Transverse colon (tissue), 4 donors: Measurements from ENCODE around the gene GIPC3. TPM values are rescaled to one million over a fixed set of nuclear protein-coding genes. Genes with fewer than 3 reads are reported as not detected.

ENCODE experiments used
- DNase-seq: peaks from one replicate; pipeline ENCODE4 v3.0.0-alpha.2; 2019
- H3K27ac ChIP-seq, 4 donors: fragments of 200-600 bp; sonication (generic); 2 replicates each; pipeline ENCODE4 v1.5.1; 2016 to 2018; ENCODE audit warnings: inconsistent platforms in 4 of 4
- H3K27me3 ChIP-seq: fragments of 200-600 bp; sonication (generic); 2 replicates; pipeline ENCODE4 v1.5.1; 2017; ENCODE audit warnings: inconsistent platforms
- H3K36me3 ChIP-seq, 4 donors: fragments of 200-600 bp; sonication (generic); 2 replicates each; pipeline ENCODE4 v1.5.1; 2017 to 2019; ENCODE audit warnings: inconsistent platforms in 4 of 4
- H3K4me1 ChIP-seq, 4 donors: fragments of 200-600 bp; sonication (generic); 2 replicates each; pipeline ENCODE4 v1.5.1; 2017 to 2020; ENCODE audit warnings: inconsistent platforms in 4 of 4
- H3K4me3 ChIP-seq, 4 donors: fragments of 200-600 bp; sonication (generic); 1 replicate in 1 of 4; 2 replicates in 3 of 4; pipeline versions ENCODE4 v1.5.1 to v1.6.1; 2017 to 2019; ENCODE audit warnings: inconsistent platforms in 4 of 4
- H3K9me3 ChIP-seq, 2 donors: fragments of 200-600 bp; sonication (generic); 2 replicates each; pipeline ENCODE4 v1.5.1; 2017 to 2019; ENCODE audit warnings: inconsistent platforms in 2 of 2
- EP300 ChIP-seq: sonication (generic); formaldehyde crosslinking; IDR thresholded peaks from one replicate; pipeline ENCODE4 v1.6.1; 2017; ENCODE audit warnings: antibody characterized with exemption, low read depth
- POLR2A ChIP-seq: fragments of 450-650 bp; IDR thresholded peaks from one replicate; pipeline ENCODE4 v1.6.1; 2016; ENCODE audit warnings: antibody characterized with exemption, mild to moderate bottlenecking, moderate library complexity
- POLR2AphosphoS5 ChIP-seq, 3 donors: sonication (generic); formaldehyde crosslinking; IDR thresholded peaks; one replicate each; pipeline ENCODE4 v1.6.1; 2016; ENCODE audit warnings: antibody characterized with exemption in 3 of 3
- WGBS, 2 donors: methylation state at CpG; one replicate each; pipeline ENCODE4 v1.1.5; 2018; ENCODE audit warnings: low coverage in 1 of 2; 5-methylcytosine and 5-hydroxymethylcytosine counted together
- in situ Hi-C, 4 donors: fragments of 200-750 bp; cut with MboI; loops; one replicate each; pipeline versions ENCODE4 v1.15.0 to v1.15.1; 2017; ENCODE audit warnings: low sequenced_read_pairs in 3 of 4, low pct_ligation_motif_present in 1 of 4, low pct_unique_long_range_greater_than_20kb in 1 of 4
- intact Hi-C: fragments of 100-400 bp; cut with DNase I; formaldehyde crosslinking; loops from one replicate; pipeline ENCODE4 v1.15.1; 2023; ENCODE audit warnings: low total_unique reads
- total RNA-seq, 4 donors: library from RNA; depleted of rRNA; stranded (reverse); fragments of >200 nt; gene quantifications; one replicate each; pipeline ENCODE4 v1.1.0, GENCODE V29; 2016
- TF ChIP-seq, protein P1 (sequence below), 5 experiments: fragments of 200-600 bp in 3 of 5; fragments of 450-650 bp in 2 of 5; sonication (generic) in 3 of 5; IDR thresholded peaks; 1 replicate in 2 of 5; 2 replicates in 3 of 5; pipeline ENCODE4 v1.5.1; 2016 to 2017; ENCODE audit warnings: antibody characterized with exemption in 5 of 5, inconsistent platforms in 3 of 5, mild to moderate bottlenecking in 2 of 5, moderate library complexity in 1 of 5

GIPC3 gene
- total RNA-seq, 4 donors from 2014 or later: 0.14 to 0.95 (median 0.60) TPM; not detected in 1

DNA sequence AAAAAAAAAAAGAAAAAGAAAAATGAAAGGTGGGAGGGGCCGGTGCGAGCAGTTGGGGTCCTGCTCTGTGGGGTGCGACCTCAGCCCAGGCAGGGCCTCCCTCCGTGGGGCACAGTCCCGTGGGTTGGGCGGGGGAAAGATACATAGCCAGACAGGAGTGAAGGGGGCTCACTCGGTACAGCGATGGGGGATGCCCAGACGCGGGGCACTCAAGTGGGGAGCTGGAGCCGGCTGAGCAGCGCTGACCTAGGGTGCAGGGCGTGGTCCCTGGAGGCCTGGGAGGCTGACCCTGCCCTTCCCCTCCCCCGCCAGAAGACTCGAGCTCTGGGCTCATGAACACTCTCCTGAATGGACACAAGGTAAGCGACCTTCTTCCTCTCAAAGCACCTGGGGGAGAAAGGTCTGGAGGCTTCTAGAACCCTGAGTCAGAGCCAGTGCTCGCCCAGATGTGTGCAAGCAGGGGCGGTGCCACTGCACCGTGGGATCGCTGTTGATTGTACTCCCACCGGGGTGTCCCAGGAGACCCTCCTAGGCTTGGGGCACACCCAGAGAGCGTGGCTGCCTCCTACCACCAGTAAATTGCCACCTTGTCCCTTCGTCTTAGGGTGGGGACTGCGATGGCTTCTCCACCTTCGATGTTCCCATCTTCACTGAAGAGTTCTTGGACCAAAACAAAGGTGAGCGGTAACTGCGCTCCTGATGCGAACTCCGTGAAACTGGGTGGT, 9.2 kb upstream of the GIPC3 start:
- peaks cover 14 to 63% (median 52%) of the 10 kb centered on the region in 4 donors for H3K4me1 ChIP-seq
- intact Hi-C loops: loop anchor here (1.0 kb wide), 1 partner anchor 34 kb away; no protein-coding TSS in a partner anchor

GRCh38 chr19:3576696-3577443, 8.4 kb upstream of the GIPC3 start:
- Histone ChIP-seq H3K27me3 (no peaks in the 10 kb centered on the region), H3K4me1 (peaks cover 13 to 56% (median 46%) of the 10 kb centered on the region in 4 donors), H3K9me3 (no peaks in the 10 kb centered on the region), H3K36me3 (no peaks in the 10 kb centered on the region), H3K4me3 (peak overlapping the region in 3 of 4 donors; percentile 17 to 36 (median 30)), H3K27ac (peak overlapping the region; percentile 57 to 80 (median 70))
- TF ChIP-seq POLR2AphosphoS5 (IDR thresholded peaks at IDR 0.05) (no peak), EP300 (no peak), POLR2A (no peak)
- TF ChIP-seq, protein P1, sequence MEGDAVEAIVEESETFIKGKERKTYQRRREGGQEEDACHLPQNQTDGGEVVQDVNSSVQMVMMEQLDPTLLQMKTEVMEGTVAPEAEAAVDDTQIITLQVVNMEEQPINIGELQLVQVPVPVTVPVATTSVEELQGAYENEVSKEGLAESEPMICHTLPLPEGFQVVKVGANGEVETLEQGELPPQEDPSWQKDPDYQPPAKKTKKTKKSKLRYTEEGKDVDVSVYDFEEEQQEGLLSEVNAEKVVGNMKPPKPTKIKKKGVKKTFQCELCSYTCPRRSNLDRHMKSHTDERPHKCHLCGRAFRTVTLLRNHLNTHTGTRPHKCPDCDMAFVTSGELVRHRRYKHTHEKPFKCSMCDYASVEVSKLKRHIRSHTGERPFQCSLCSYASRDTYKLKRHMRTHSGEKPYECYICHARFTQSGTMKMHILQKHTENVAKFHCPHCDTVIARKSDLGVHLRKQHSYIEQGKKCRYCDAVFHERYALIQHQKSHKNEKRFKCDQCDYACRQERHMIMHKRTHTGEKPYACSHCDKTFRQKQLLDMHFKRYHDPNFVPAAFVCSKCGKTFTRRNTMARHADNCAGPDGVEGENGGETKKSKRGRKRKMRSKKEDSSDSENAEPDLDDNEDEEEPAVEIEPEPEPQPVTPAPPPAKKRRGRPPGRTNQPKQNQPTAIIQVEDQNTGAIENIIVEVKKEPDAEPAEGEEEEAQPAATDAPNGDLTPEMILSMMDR (IDR thresholded peaks at IDR 0.05): no peak
- DNase-seq: peak; percentile 64
- intact Hi-C loops (loop anchor here (1.0 kb wide), 1 partner anchor 33 kb away; no protein-coding TSS in a partner anchor), in situ Hi-C loops (no loop called here)
- WGBS, 2 donors: 42% methylated on average over 60 of the region's 78 CpGs; no CpG with 5 or more reads in 1 of the 2 donors

More for the DNA sequence above, 9.2 kb upstream of the GIPC3 start:
- no peak for DNase-seq
- H3K36me3 ChIP-seq: no peaks in the 10 kb centered on the region
- 65 to 70% methylated on average over 4 to 29 of the region's 29 CpGs for WGBS, 2 donors
- no peaks in the 10 kb centered on the region for H3K27me3 ChIP-seq
- peak overlapping the region; percentile 57 to 80 (median 70) for H3K27ac ChIP-seq
- in situ Hi-C loops: no loop called here
- TF ChIP-seq, protein P1 (IDR thresholded peaks at IDR 0.05): no peak
- TF ChIP-seq POLR2AphosphoS5 (IDR thresholded peaks at IDR 0.05) (no peak), POLR2A (no peak), EP300 (no peak)
- no peaks in the 10 kb centered on the region for H3K9me3 ChIP-seq
- peak overlapping the region in 3 of 4 donors; percentile 17 to 36 (median 30) for H3K4me3 ChIP-seq

DNA sequence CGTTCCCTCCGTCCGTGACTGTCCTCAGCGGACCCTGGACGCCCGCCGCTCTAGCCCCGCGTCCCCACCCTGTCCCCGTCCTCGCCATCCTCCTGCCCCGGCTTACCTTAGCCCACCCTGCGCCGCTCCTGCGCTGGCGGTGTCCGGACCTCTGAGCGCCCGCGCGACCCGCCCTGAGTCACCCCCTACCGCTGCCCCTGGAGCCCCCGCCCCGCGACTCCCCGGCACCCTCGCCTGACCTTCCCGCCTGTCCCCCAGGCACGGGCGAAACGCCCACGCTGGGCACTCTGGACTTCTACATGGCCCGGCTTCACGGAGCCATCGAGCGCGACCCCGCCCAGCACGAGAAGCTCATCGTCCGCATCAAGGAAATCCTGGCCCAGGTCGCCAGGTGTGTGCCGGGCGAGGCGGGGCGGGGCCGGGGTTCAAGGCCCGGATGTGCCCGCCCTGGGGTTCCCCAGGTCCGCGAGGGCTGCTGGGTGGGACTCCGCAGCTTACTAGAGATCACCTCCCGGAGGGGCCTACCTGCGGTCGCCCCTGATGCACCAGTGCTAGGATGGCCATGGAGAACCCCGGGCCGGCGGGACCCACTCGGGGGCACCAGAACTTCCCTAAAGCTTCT, 7.4 kb upstream of the GIPC3 start:
- in situ Hi-C loops (no loop called here), intact Hi-C loops (no loop called here)
- WGBS, 2 donors: 65% methylated on average over 53 of the region's 60 CpGs; no CpG with 5 or more reads in 1 of the 2 donors
- Histone ChIP-seq H3K36me3 (no peaks in the 10 kb centered on the region), H3K4me3 (peak overlapping the region in 1 of 4 donors; percentile 30), H3K27me3 (no peaks in the 10 kb centered on the region), H3K9me3 (no peaks in the 10 kb centered on the region), H3K27ac (peak overlapping the region; percentile 57 to 80 (median 70)), H3K4me1 (peaks cover 9 to 52% (median 41%) of the 10 kb centered on the region in 4 donors)
- peak; percentile 73 for DNase-seq
- TF ChIP-seq EP300 (no peak), POLR2AphosphoS5 (IDR thresholded peaks at IDR 0.05) (peak in 2 of 3 donors; percentile 40 to 52), POLR2A (peak; percentile 28)
- TF ChIP-seq, protein P1 (IDR thresholded peaks at IDR 0.05): no peak

DNA sequence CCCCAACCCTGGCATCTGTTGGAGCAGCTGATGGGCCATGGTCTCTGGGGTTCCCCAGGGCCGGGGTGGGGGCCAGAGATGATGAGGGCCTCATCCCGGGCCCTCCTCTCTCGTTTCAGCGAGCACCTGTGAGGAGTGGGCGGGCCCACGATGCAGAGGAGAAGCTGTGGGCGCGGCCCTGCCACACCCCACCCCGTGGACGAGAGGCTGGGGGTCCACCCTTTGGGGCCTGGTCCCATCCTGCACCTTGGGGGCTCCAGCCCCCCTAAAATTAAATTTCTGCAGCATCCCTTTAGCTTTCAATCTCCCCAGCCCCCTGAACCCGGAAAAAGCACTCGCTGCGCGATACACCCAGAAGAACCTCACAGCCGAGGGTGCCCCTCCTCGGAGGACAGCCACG, 6.9 kb upstream of the GIPC3 start:
- Histone ChIP-seq H3K9me3 (no peaks in the 10 kb centered on the region), H3K36me3 (no peaks in the 10 kb centered on the region), H3K4me1 (peaks cover 9 to 51% (median 38%) of the 10 kb centered on the region in 4 donors), H3K27me3 (no peaks in the 10 kb centered on the region), H3K4me3 (no peak overlapping the region), H3K27ac (peak overlapping the region; percentile 57 to 80 (median 70))
- no peak for DNase-seq
- TF ChIP-seq POLR2A: no peak
- no peak for TF ChIP-seq EP300
- TF ChIP-seq, protein P1 (IDR thresholded peaks at IDR 0.05): no peak
- TF ChIP-seq POLR2AphosphoS5 (IDR thresholded peaks at IDR 0.05): no peak
- in situ Hi-C loops: no loop called here
- WGBS, 2 donors: 46 to 65% methylated on average over 7 to 17 of the region's 17 CpGs
- intact Hi-C loops: no loop called here
